NCI-H774 (cell line): Measurements from ENCODE around the gene PER1.

ENCODE experiments used
- DNase-seq: peaks from one replicate; lab custom pipeline; 2025; lab: John Stamatoyannopoulos, UW

PER1 gene

DNA sequence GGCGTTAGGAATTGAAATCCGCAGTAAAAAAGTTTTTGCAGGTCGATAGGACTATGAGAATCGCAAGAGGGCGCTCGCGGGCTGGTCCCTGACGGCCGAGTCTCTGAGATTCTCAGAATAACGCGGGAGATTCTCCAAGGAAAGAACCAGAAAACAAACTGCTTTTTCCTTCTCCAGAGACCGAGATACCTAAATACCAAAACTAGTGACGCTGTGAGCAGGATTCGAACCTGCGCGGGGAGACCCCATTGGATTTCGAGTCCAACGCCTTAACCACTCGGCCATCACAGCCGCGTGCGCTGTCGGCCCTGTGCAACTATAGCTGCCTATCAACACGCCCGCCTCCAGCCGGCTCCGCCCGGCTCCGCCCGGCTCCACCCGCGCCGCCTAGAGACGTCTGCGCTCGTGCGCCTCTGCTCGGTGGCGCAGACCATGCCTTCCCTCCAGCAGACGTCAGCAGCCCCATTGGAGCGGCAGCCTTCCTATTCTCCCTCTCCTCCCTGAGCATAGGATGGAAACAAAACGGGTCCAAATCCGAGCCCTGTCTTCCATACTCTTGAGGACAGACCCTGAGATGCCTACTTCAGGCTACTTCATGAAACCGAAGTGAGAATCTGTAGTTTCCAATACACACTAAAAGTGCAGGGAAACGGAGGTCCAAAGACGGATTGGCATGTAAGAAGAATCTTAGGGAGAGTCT is 13.4 kb downstream of the PER1 start:
- DNase-seq: peak; percentile 74

- no peak for DNase-seq
Measured at GRCh38 chr17:8138374-8138671, 13.9 kb downstream of the PER1 start.

- no peak for DNase-seq
Measured at GRCh38 chr17:8137645-8138373, 14.4 kb downstream of the PER1 start.

- no peak for DNase-seq
Measured at GRCh38 chr17:8133941-8134340, 18.3 kb downstream of the PER1 start.

DNA sequence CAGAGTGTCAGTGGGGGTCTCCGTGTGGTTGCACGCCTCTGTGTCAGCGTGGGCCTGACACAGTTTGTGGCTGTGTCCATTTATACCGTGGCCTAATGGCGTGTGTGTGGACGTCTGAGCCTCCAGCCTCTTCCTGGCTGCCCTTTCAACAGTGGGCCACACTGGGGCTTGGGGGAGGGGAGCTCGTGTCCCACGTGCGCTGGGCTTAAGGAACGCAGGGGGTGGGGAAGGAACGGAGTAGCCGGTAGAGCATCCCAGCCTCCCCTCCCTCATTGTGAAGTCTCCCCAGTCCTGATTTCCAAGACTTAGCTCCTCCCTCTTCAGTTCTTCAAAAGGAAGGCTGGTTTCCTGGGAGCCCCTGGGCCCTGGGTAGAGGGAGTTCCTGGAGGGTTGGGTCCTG is 18.8 kb downstream of the PER1 start:
- DNase-seq: no peak

- DNase-seq: no peak
Measured at GRCh38 chr17:8131844-8132441, 20.3 kb downstream of the PER1 start.

- DNase-seq: no peak
Measured at GRCh38 chr17:8128125-8128784, 23.9 kb downstream of the PER1 start.

DNA sequence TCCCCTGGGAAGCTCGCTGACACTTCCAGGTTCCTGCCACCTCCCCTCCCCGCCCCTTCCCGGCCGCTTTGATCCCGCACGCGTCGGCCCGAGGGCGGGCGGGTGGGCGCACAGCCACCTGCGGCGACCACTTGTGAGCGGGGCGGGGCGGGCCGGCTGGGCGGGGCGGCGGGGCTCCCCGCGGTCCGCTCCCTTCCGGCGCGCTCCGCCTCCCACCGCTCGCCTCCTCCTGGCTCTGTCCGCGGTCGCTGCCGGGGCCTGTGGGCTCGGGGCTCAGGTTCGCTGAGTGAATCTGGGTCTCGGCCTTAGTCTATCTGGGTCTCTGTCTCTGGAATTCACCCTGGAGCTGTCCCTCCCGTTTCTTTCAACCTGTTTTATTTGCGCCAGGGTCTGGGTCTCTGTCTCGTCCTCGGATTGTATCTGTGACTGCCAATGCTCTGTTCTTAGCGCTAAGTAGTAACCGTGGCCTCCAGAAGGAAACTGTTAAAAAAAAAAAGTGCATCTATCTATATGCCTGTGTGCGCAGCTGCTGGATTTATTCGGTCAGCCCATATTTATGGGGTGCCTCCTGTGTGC is 25.6 kb downstream of the PER1 start:
- DNase-seq: no peak

DNA sequence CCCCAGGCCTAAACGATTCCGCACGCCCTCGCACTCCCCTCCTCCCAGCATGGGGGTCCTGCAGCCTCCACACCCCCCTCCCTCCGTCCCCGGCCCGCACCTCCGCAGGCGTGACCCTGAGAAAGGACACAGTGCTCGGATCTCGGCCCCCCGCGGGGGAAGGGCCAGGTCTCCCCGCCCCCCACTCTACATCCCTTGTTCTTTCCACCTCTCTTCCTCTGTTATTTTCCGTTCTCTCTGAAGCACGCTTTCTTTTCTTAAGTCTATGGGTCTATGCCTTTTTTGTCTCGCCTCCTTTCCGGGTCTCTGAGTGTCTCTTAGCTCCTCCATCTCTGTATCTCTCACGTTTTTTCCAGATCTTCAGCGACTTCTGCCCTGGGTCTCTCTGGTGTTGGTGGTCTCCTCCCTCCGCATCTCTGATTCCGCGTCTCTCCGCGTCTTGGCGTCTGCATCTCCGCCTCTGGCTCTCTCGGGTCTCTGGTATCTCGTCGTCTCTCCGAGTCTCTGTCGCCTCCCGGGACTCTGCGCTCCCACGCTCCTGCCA is 26.2 kb downstream of the PER1 start:
- DNase-seq: no peak

- peak; percentile 19 for DNase-seq
Measured at GRCh38 chr17:8125154-8125946, 26.9 kb downstream of the PER1 start.

- DNase-seq: no peak
Measured at GRCh38 chr17:8124350-8125153, 27.7 kb downstream of the PER1 start.

DNA sequence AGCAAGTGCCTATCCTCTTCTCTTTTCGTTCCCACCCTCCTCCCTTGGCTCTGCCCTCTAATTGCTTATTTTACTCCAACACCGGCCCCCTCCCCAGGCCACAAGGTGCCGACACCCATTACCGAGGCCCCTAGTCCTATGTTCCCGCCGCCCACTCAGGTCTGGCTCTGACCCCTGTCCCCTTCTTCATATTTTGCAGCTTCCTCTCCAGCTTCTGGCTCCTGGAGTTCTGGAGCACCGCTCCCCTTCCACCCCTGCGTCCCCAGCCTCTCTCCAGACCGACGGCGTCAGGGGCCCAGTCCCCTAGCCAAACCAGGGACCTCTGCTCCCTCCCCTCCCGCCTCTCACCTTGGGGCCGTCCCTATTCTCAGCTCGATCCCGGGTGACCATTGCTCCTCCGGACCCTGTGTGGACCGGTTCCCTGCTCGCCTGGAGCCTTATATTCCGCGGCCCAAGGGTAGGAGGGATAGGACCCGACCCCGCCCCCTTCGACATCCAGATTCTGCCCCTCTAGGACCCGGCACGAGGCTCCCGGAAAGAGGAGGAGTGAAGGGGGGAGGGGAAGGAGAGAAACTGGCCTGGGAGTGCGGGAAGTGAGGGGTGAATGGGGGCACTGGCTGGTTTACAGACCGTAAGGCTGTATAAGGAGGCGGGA is 28.4 kb downstream of the PER1 start, which contains the start of gene HES7:
Gene HES7 (minus strand): TSS at position 412 of the 655 bp plus-strand sequence. CDS start 22 bp downstream, at position 390.
- DNase-seq: no peak

DNA sequence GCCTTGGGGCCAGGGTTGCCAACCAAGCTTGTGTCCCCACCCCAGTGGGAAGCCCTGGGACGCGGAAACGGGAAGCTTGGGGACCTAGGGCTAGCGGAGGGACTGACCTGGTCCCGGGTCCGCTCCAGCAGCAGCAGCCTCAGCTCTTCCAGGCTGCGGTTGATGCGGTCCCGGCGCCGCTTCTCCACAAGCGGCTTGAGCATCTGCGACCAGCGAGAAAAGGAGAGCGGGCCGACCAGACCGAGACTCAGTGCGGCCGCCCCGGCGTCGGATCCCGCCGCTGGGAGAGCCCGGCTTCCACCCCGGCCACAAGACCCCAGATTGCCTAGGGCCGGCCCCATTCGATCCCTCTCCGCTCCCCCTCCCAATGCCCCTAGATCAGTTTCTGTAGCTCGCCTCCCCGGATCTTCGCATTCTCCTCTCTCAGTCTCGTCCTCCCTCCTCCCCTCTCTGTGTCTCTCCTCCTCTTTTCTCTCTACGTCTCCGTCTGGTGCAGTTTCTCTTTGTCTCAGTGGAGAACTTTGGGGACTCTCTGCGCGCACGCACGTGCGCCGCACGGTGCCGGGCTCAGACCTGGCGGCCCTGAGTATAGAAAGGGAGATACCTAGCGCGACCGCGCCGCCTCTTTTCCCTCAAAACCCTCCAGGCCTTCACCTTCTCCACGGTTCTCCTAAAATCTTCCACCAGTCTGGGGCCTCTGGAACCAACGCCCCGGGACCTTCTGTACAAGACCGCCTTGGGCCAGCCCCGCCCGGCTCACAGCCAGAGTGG is 29.1 kb downstream of the PER1 start:
- DNase-seq: no peak

DNA sequence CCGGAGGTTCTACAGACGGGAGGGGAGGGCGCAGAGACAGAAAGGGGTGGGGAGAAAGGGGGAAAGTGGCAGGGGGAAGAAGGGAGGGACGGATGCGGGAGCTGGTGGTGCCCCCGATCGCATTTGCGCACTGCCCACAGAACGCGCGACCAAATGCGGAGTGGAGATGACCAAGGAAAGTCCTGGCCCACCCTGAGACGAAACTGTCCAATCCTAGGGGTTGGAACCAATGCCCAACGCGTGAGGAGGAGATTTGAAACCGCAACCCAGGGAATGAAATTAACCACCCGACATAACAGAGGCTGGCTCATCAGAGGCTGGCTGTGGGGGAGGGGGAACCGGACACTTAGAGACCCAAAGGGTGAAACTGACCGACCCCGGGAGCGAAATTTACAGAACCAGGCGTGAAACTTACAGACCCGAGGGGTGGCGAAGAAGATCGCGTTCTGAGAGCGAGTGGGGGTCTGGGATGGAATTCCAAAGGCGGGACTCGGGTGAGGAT is 29.7 kb downstream of the PER1 start:
- no peak for DNase-seq

GRCh38 chr17:8121681-8122421 is 30.4 kb downstream of the PER1 start:
- no peak for DNase-seq

- DNase-seq: no peak
Measured at GRCh38 chr17:8121407-8121680, 30.9 kb downstream of the PER1 start.

DNA sequence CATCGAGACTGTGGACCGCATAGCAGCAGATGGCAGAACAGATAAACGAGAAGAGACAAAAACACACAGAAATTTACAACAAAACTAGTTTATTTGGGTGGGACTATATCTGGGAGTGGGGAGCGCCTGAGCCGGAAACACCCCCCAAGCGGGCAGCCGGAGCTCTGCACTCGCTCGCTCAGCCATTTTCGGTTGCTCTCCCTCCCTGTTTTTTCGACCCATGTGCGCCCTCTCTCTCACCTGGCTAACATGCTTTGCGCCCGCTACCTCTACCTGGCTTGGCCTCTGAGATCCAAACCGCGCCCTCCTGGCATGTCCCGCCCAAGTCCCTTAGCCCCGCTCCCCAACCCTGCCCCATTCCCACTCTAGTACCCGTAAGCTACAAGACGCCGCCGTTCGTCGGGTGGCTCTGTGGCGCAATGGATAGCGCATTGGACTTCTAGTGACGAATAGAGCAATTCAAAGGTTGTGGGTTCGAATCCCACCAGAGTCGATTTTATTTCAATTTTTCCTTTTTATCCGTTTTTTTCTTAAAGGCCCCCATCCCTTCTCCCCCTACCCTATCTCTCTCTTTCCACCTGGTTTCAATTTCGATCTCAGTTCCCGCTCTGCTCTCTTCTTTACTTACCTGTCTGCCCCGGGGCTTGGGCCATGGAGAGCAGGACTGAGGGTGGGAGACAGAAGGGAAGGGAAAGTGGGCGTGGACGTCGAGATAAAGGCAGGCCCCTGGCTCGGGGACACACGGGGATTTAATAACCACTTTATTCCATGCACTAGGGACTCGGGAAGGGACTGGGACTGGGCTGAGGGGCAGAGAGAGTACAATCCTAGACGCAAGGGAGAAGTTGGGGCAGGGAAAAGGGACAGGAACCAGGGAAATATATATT is 31.4 kb downstream of the PER1 start:
- DNase-seq: peak; percentile 24
